Measurements from ENCODE around the gene BABAM2.

The BABAM2 gene

DNA sequence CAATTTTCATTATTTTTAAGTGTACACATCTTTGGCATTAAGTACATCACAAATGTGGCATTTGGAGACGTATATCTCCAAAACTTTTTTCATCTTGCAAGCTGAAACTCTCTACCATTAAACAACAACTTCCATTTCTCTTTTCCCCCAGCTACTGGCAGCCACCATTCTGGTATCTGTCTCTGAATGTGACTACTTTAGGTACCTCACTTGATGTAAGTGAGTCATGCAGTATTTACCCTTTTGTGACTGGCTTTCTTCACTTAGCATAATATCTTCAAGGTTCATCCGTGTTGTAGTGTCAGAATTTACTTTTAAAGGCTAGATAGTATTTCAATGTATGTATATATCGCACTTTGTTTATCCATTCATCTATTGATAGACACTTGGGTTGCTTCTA lies 17.0 kb downstream of the BABAM2 start:
- TF ChIP-seq, protein P1, sequence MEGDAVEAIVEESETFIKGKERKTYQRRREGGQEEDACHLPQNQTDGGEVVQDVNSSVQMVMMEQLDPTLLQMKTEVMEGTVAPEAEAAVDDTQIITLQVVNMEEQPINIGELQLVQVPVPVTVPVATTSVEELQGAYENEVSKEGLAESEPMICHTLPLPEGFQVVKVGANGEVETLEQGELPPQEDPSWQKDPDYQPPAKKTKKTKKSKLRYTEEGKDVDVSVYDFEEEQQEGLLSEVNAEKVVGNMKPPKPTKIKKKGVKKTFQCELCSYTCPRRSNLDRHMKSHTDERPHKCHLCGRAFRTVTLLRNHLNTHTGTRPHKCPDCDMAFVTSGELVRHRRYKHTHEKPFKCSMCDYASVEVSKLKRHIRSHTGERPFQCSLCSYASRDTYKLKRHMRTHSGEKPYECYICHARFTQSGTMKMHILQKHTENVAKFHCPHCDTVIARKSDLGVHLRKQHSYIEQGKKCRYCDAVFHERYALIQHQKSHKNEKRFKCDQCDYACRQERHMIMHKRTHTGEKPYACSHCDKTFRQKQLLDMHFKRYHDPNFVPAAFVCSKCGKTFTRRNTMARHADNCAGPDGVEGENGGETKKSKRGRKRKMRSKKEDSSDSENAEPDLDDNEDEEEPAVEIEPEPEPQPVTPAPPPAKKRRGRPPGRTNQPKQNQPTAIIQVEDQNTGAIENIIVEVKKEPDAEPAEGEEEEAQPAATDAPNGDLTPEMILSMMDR (conservative IDR thresholded peaks at IDR 0.05; ENCODE audit: low read depth, low read length): no peak
- DNase-seq (ENCODE audit: low read depth): no peak
- no peak overlapping the region for H3K4me3 ChIP-seq (ENCODE audit: low read length)

DNA sequence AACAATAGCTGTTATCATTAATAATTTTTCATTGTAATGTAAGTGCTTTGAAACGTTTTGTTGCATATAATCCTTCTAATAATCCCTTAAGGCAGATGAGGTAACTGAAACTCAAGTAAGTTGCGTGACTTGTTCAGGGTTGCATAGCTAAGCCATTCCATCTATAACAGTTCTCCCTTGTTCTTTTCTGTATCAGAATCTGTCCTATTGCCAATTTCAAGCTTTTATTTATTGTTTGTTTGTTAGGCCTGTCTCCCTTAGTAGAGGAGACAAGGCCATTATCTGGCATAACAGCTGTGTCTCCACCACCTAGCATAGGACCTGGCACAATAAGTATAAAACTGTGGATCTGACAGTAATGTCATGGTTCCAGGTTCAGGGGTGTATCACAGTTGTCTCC lies 19.4 kb downstream of the BABAM2 start:
- no peak for DNase-seq (ENCODE audit: low read depth)
- H3K4me3 ChIP-seq (ENCODE audit: low read length): no peak overlapping the region
- TF ChIP-seq, protein P1 (conservative IDR thresholded peaks at IDR 0.05; ENCODE audit: low read depth, low read length): no peak

DNA sequence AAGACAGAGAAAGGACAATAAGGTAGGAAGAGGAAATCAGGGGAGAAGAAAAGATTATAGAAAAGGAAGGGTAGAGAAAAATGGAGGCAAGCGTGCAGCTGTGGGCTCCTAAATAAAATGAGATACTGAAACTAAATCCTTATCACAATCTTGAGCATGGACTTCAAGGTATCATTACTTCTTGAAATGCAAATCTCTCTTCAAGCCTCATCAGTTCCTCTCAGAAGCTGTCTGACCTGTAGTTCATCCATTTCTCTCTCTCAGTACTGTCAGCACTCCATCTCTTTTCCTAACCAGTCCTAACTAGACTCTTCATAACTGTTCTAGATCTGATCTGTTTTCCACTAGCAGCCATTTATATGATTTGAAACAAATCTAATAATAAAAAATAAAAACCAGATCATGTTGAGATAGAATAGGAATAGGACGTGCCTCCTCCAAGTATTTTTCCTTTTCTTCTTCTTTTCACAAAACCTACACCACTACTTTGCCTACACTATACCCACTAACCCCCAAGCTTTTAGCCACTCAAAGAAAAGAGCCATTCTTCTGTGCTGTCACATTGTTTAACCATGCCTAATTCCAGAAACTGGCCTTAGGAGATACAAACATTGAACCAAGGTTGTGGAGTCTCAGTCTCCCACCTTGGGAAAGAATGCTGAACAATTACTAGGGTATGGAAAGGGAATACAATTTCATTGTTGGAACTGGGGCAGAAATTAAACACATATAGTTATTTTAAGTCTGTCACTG lies 21.1 kb downstream of the BABAM2 start:
- no peak for DNase-seq (ENCODE audit: low read depth)
- TF ChIP-seq, protein P1 (conservative IDR thresholded peaks at IDR 0.05; ENCODE audit: low read depth, low read length): no peak
- no peak overlapping the region for H3K4me3 ChIP-seq (ENCODE audit: low read length)

DNA sequence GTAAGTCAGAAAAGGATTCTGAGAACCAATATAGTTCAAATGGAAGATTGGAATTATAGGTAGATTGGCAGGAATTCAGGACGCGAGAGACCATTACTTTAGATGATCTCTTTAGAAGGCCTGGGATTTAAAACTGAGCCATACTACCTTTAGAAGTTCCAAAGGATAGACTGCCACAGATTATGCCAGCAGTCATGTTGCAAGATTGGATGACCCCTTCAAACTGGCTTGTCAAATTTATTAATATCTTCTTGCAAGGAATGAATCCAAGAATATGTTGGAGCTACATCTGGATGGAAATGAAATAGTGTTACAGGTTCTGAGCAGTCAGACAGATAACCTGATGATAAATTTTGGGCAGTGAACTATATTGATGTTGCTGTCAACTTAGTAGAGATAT lies 22.0 kb downstream of the BABAM2 start:
- TF ChIP-seq, protein P1 (conservative IDR thresholded peaks at IDR 0.05; ENCODE audit: low read depth, low read length): no peak
- DNase-seq (ENCODE audit: low read depth): no peak
- H3K4me3 ChIP-seq (ENCODE audit: low read length): no peak overlapping the region

DNA sequence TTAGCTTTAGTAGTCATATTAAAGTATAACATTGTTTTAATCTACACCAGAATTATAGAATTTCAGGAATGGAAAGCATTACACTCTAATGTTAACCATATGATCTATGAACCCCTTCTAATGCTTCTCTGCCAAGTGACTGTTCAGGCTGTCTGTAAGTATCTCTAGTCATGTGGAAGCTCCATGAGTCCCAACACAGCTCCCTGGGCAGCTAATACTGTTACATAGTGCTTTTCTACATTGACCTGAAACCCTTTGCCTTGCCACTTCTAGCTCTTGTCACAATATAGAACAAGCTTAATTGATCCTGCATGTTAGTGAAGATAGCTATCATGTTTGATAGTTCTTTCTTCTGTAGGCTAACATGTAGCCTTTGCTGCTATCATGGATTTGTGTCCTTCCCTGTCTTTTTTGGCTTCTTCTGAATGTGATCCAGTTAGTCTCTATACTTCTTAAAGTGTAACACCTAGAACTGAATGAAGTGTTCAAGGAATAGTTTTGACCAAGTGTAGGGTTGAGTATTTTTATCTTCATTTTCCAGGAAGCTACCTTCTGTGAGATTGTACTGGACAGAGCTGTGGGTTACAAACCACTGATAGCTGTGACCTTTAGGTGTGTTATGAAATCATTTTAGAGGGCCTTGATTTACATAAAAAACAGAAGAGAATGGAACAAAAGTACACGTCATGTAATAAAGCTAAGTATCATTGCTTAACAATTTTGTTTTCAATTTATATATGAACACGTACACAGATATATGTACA lies 23.7 kb downstream of the BABAM2 start:
- DNase-seq (ENCODE audit: low read depth): peak; percentile 58
- TF ChIP-seq, protein P1 (conservative IDR thresholded peaks at IDR 0.05; ENCODE audit: low read depth, low read length): no peak
- no peak overlapping the region for H3K4me3 ChIP-seq (ENCODE audit: low read length)

DNA sequence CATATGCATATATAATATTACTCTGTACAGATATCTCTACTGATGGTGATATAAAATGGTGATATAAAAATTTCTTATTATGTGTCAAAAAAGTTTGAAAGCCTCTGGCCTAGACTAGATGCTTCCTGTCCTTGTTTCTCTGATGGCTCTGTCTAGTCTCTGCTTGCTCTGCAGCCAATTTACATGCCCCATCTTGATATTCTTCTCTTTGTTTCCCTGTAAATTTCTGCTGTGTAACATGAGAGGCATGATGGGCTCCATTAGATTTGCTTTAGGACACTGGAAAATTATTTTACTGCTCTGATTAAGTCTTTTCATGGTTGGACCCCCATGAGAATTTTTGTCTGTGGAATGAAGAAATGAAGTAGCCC lies 24.3 kb downstream of the BABAM2 start:
- TF ChIP-seq, protein P1 (conservative IDR thresholded peaks at IDR 0.05; ENCODE audit: low read depth, low read length): no peak
- no peak overlapping the region for H3K4me3 ChIP-seq (ENCODE audit: low read length)
- no peak for DNase-seq (ENCODE audit: low read depth)

DNA sequence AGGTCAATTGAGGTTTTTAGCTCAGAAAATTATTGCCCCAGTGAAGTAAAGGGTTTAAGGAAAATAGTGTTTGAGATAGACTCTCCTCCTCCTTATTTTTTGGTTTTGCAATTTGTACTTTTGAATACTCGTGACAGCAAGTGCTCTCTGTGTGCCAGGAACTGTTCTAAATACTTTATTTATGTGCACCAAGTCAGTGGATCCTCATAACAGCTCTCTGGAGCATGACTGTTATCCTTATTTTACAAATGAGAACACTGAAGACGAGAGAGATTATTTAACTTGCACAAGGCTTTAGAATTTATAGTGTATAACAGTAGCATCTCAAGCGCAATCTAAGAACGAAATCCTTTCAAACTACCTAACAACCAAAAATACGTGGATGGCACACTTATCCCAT lies 24.7 kb downstream of the BABAM2 start:
- DNase-seq (ENCODE audit: low read depth): no peak
- TF ChIP-seq, protein P1 (conservative IDR thresholded peaks at IDR 0.05; ENCODE audit: low read depth, low read length): no peak

More for the DNA sequence above, 24.7 kb downstream of the BABAM2 start:
- no peak overlapping the region for H3K4me3 ChIP-seq (ENCODE audit: low read length)
